PC-9 (cell line): ENCODE measurements around the gene MEAK7. TPM values are rescaled to one million over a fixed set of nuclear protein-coding genes. Genes with fewer than 3 reads are reported as not detected.

ENCODE experiments used
- BruUV-seq: library from RNA; stranded (reverse); fragments of 400-500 nt; replicated peaks from 2 replicates; lab custom pipeline; 2021; lab: Mats Ljungman, UMichigan
- CTCF ChIA-PET: fragments of 300-600 bp; sonication (Branson Sonifier 250); formaldehyde crosslinking; loops from one replicate; lab custom pipeline; 2022; ENCODE audit warnings: antibody characterized with exemption; lab: Charles Lee
- POLR2A ChIA-PET: fragments of 300-600 bp; sonication (Branson Sonifier 250); formaldehyde crosslinking; loops from one replicate; lab custom pipeline; 2022; ENCODE audit warnings: antibody characterized with exemption; ENCODE audit not compliant: unreplicated experiment; lab: Charles Lee
- DNase-seq, 2 experiments: peaks; one replicate each; pipeline versions ENCODE4 v3.0.0 to v3.0.0-alpha.2; 2015 to 2022; ENCODE audit warnings: mixed read lengths in 1 of 2
- H2AFZ ChIP-seq: fragments of 200-600 bp; sonication (generic); 2 replicates; pipeline ENCODE4 v1.8.1; 2017; ENCODE audit warnings: antibody characterized with exemption
- H3F3A ChIP-seq: fragments of 200-600 bp; sonication (generic); 2 replicates; pipeline ENCODE4 v1.8.1; 2017; ENCODE audit warnings: antibody characterized with exemption, mild to moderate bottlenecking, low read depth; ENCODE audit not compliant: insufficient read depth
- H3K27ac ChIP-seq: fragments of 200-600 bp; sonication (generic); 2 replicates; pipeline ENCODE4 v1.6.1; 2016; ENCODE audit warnings: mixed run types
- H3K27me3 ChIP-seq: fragments of 200-600 bp; sonication (generic); 2 replicates; pipeline ENCODE4 v1.6.1; 2016; ENCODE audit warnings: low read depth, mixed run types; ENCODE audit not compliant: insufficient read depth
- H3K36me3 ChIP-seq: fragments of 200-600 bp; sonication (generic); 2 replicates; pipeline ENCODE4 v1.6.1; 2016; ENCODE audit warnings: low read depth, mixed run types
- H3K4me1 ChIP-seq: fragments of 200-600 bp; sonication (generic); replicated peaks from 2 replicates; pipeline ENCODE4 v1.6.1; 2016; ENCODE audit warnings: mixed run types; ENCODE audit not compliant: insufficient read depth
- H3K4me2 ChIP-seq: fragments of 200-600 bp; sonication (generic); 2 replicates; pipeline ENCODE4 v1.6.1; 2017; ENCODE audit warnings: mixed run types
- H3K4me3 ChIP-seq: fragments of 200-600 bp; sonication (generic); 2 replicates; pipeline ENCODE4 v1.6.1; 2016; ENCODE audit warnings: mixed run types
- H3K79me2 ChIP-seq: fragments of 200-600 bp; sonication (generic); 2 replicates; pipeline ENCODE4 v1.6.1; 2017; ENCODE audit warnings: low read depth, mixed run types
- H3K9me2 ChIP-seq: fragments of 200-600 bp; sonication (generic); 2 replicates; pipeline ENCODE4 v1.8.1; 2017; ENCODE audit warnings: mild to moderate bottlenecking; ENCODE audit not compliant: insufficient read depth
- H3K9me3 ChIP-seq: fragments of 200-600 bp; sonication (generic); 2 replicates; pipeline ENCODE4 v1.8.1; 2016; ENCODE audit warnings: low read depth; ENCODE audit not compliant: insufficient read depth
- H4K20me1 ChIP-seq: fragments of 200-600 bp; sonication (generic); 2 replicates; pipeline ENCODE4 v1.8.1; 2017; ENCODE audit not compliant: insufficient read depth
- CTCF ChIP-seq: fragments of 200-600 bp; sonication (generic); conservative IDR thresholded peaks from 2 replicates; pipeline ENCODE4 v1.6.1; 2017; ENCODE audit warnings: mixed run types, antibody characterized with exemption, mild to moderate bottlenecking, moderate library complexity
- EZH2 ChIP-seq: fragments of 200-600 bp; sonication (generic); IDR thresholded peaks from 2 replicates; pipeline ENCODE4 v1.8.0; 2017; ENCODE audit warnings: antibody characterized with exemption, low read depth
- intact Hi-C: fragments of 100-400 bp; cut with micrococcal nuclease; formaldehyde crosslinking; loops from one replicate; pipeline ENCODE4 v1.10.0; 2022; ENCODE audit not compliant: unreplicated experiment
- total RNA-seq: library from RNA; stranded (reverse); gene quantifications from 2 replicates; pipeline ENCODE4 v1.2.3, GENCODE V29; 2021

MEAK7 gene
- total RNA-seq, 1 experiment from 2014 or later = 73.4 TPM

GRCh38 chr16:84545114-84545737 is 40.8 kb upstream of the MEAK7 start:
- no TSS peak for BruUV-seq
- H3K9me2 ChIP-seq = no peaks in the 10 kb centered on the region
- H3K4me2 ChIP-seq = no peak overlapping the region
- CTCF ChIA-PET = no interaction called here
- no peak for TF ChIP-seq EZH2
- TF ChIP-seq CTCF = no peak
- H3F3A ChIP-seq = no peaks in the 10 kb centered on the region
- no peaks in the 10 kb centered on the region for H3K9me3 ChIP-seq
- no peak for DNase-seq
- H3K4me3 ChIP-seq = no peak overlapping the region
- H3K4me1 ChIP-seq = no peaks in the 10 kb centered on the region
- H3K36me3 ChIP-seq = no peaks in the 10 kb centered on the region
- no peaks in the 10 kb centered on the region for H3K27me3 ChIP-seq
- no peak overlapping the region for H3K27ac ChIP-seq
- no peaks in the 10 kb centered on the region for H4K20me1 ChIP-seq
- intact Hi-C loops = no loop called here
- POLR2A ChIA-PET = no interaction called here
- H3K79me2 ChIP-seq = no peaks in the 10 kb centered on the region
- H2AFZ ChIP-seq = no peak overlapping the region

GRCh38 chr16:84544031-84544773 is 39.7 kb upstream of the MEAK7 start:
- POLR2A ChIA-PET = no interaction called here
- CTCF ChIA-PET = no interaction called here
- no peak overlapping the region for H2AFZ ChIP-seq

GRCh38 chr16:84543253-84543652 is 38.8 kb upstream of the MEAK7 start:
- no peak overlapping the region for H3K4me3 ChIP-seq
- intact Hi-C loops = no loop called here
- no peaks in the 10 kb centered on the region for H3K9me2 ChIP-seq
- no peak overlapping the region for H2AFZ ChIP-seq
- H3F3A ChIP-seq = no peaks in the 10 kb centered on the region
- no TSS peak for BruUV-seq
- H4K20me1 ChIP-seq = no peaks in the 10 kb centered on the region
- DNase-seq = no peak
- POLR2A ChIA-PET = interaction anchor here (0.7 kb wide), 1 partner anchor 11 kb away, joined by 7 read pairs; no protein-coding TSS in a partner anchor
- H3K4me2 ChIP-seq = no peak overlapping the region
- no peaks in the 10 kb centered on the region for H3K27me3 ChIP-seq
- no peak overlapping the region for H3K27ac ChIP-seq
- H3K79me2 ChIP-seq = no peaks in the 10 kb centered on the region
- H3K36me3 ChIP-seq = no peaks in the 10 kb centered on the region
- no peaks in the 10 kb centered on the region for H3K4me1 ChIP-seq
- CTCF ChIA-PET = no interaction called here
- no peak for TF ChIP-seq EZH2
- no peak for TF ChIP-seq CTCF
- H3K9me3 ChIP-seq = no peaks in the 10 kb centered on the region

More at GRCh38 chr16:84544031-84544773, 39.7 kb upstream of the MEAK7 start:
- no peak overlapping the region for H3K4me3 ChIP-seq
- no peak overlapping the region for H3K27ac ChIP-seq
- H3K4me1 ChIP-seq = no peaks in the 10 kb centered on the region
- no peaks in the 10 kb centered on the region for H3K9me2 ChIP-seq
- no peaks in the 10 kb centered on the region for H3K27me3 ChIP-seq
- no peak for DNase-seq
- H4K20me1 ChIP-seq = no peaks in the 10 kb centered on the region
- intact Hi-C loops = no loop called here
- no peaks in the 10 kb centered on the region for H3K9me3 ChIP-seq
- H3F3A ChIP-seq = no peaks in the 10 kb centered on the region
- no peak overlapping the region for H3K4me2 ChIP-seq
- no peaks in the 10 kb centered on the region for H3K79me2 ChIP-seq
- no peak for TF ChIP-seq CTCF
- TF ChIP-seq EZH2 = no peak
- BruUV-seq = no TSS peak
- H3K36me3 ChIP-seq = no peaks in the 10 kb centered on the region
